A673 (cell line): ENCODE measurements around the gene ZNRF4. TPM values are rescaled to one million over a fixed set of nuclear protein-coding genes. Genes with fewer than 3 reads are reported as not detected.

Source experiments
- BruUV-seq: library from RNA; stranded (reverse); fragments of 400-500 nt; replicated peaks from 2 replicates; lab custom pipeline; 2021; lab: Mats Ljungman, UMichigan
- CTCF ChIA-PET: fragments of 300-600 bp; sonication (Branson Sonifier 250); formaldehyde crosslinking; loops from one replicate; lab custom pipeline; 2022; ENCODE audit warnings: antibody characterized with exemption; lab: Charles Lee
- POLR2A ChIA-PET: fragments of 300-600 bp; sonication (Branson Sonifier 250); formaldehyde crosslinking; loops from one replicate; lab custom pipeline; 2022; ENCODE audit warnings: antibody characterized with exemption; ENCODE audit not compliant: low non-redundant PET; lab: Charles Lee
- DNase-seq: peaks from one replicate; pipeline ENCODE4 v3.0.0-alpha.2; 2015; ENCODE audit warnings: low spot score
- H3K27ac ChIP-seq: fragments of 200-600 bp; sonication (generic); 2 replicates; pipeline ENCODE4 v1.5.1; 2016; ENCODE audit warnings: mixed run types, low read depth, mild to moderate bottlenecking, mixed read lengths, antibody characterized with exemption, low read length; ENCODE audit not compliant: poor library complexity, severe bottlenecking
- H3K27me3 ChIP-seq: fragments of 200-600 bp; sonication (generic); replicated peaks from 2 replicates; pipeline ENCODE4 v1.6.1; 2017; ENCODE audit warnings: mixed run types, low read depth, mild to moderate bottlenecking, mixed read lengths, antibody characterized with exemption, low read length; ENCODE audit not compliant: insufficient read depth, poor library complexity
- H3K36me3 ChIP-seq: fragments of 200-600 bp; sonication (generic); 2 replicates; pipeline ENCODE4 v1.6.1; 2016; ENCODE audit warnings: mixed run types, mild to moderate bottlenecking, mixed read lengths, antibody characterized with exemption, low read length; ENCODE audit not compliant: insufficient read depth, poor library complexity, severe bottlenecking
- H3K4me1 ChIP-seq: fragments of 200-600 bp; sonication (generic); 2 replicates; pipeline ENCODE4 v1.6.1; 2017; ENCODE audit warnings: mixed run types, mild to moderate bottlenecking, mixed read lengths, antibody characterized with exemption, low read length; ENCODE audit not compliant: insufficient read depth, poor library complexity, severe bottlenecking
- H3K4me3 ChIP-seq: fragments of 200-600 bp; sonication (generic); 2 replicates; pipeline ENCODE4 v1.5.1; 2016; ENCODE audit warnings: low read depth, mixed run types, mild to moderate bottlenecking, mixed read lengths, low read length; ENCODE audit not compliant: poor library complexity, severe bottlenecking
- H3K9me3 ChIP-seq: fragments of 200-600 bp; sonication (generic); 2 replicates; pipeline ENCODE4 v1.6.1; 2016; ENCODE audit warnings: mixed run types, low read depth, mild to moderate bottlenecking, mixed read lengths, antibody characterized with exemption, low read length; ENCODE audit not compliant: poor library complexity, severe bottlenecking
- CTCF ChIP-seq: fragments of 300-800, 200-600 bp; sonication (generic); conservative IDR thresholded peaks from 2 replicates; pipeline ENCODE4 v1.5.1; 2017; ENCODE audit warnings: low read depth, mild to moderate bottlenecking, antibody characterized with exemption, low read length, moderate library complexity, mixed read lengths
- EZH2 ChIP-seq: fragments of 200-600 bp; sonication (generic); IDR thresholded peaks from 2 replicates; pipeline ENCODE4 v1.6.1; 2017; ENCODE audit warnings: borderline replicate concordance, low read depth, mild to moderate bottlenecking, mixed read lengths, antibody characterized with exemption, low read length; ENCODE audit not compliant: poor library complexity, severe bottlenecking
- intact Hi-C: fragments of 100-400 bp; cut with micrococcal nuclease; formaldehyde crosslinking; loops from one replicate; pipeline ENCODE4 v1.10.0; 2022; ENCODE audit not compliant: unreplicated experiment
- total RNA-seq: library from RNA; stranded (reverse); gene quantifications from 2 replicates; pipeline ENCODE4 v1.2.3, GENCODE V29; 2021

ZNRF4 gene
- total RNA-seq, 1 experiment from 2014 or later: not detected

DNA sequence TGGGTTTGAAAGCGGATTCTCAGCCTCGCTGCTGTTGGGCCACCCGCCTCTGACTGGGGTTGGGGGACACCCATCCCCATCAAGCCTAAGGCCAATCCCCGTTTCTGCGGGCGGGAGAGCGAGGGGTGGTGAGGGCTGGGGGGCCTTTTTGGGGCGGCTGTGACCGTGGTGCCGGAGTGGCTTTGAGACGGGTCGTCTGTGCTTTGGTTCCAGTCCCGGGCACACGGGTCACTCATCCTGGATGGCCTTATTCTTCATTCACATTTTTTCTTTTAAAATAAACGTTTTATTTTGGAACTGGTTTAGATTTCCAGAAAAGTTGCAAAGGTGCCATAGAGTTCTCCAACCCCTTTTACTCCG, 1.6 kb downstream of the ZNRF4 start:
- no peaks in the 10 kb centered on the region for H3K36me3 ChIP-seq
- DNase-seq: no peak
- no peaks in the 10 kb centered on the region for H3K9me3 ChIP-seq
- CTCF ChIA-PET: interaction anchor here (0.7 kb wide), 1 partner anchor 12 kb away, joined by 4 read pairs; no protein-coding TSS in a partner anchor
- POLR2A ChIA-PET: no interaction called here
- intact Hi-C loops: no loop called here
- no peak overlapping the region for H3K27ac ChIP-seq
- BruUV-seq: no TSS peak
- H3K27me3 ChIP-seq: no peaks in the 10 kb centered on the region
- H3K4me1 ChIP-seq: no peaks in the 10 kb centered on the region
- no peak for TF ChIP-seq CTCF
- TF ChIP-seq EZH2: no peak
- no peak overlapping the region for H3K4me3 ChIP-seq

GRCh38 chr19:5457709-5458108, 2.5 kb downstream of the ZNRF4 start:
- Histone ChIP-seq H3K36me3 (no peaks in the 10 kb centered on the region), H3K4me1 (no peaks in the 10 kb centered on the region), H3K27ac (no peak overlapping the region), H3K27me3 (no peaks in the 10 kb centered on the region), H3K4me3 (no peak overlapping the region), H3K9me3 (no peaks in the 10 kb centered on the region)
- no peak for DNase-seq
- intact Hi-C loops: no loop called here
- TF ChIP-seq CTCF (no peak), EZH2 (no peak)
- ChIA-PET POLR2A (interaction anchor here (0.5 kb wide), 1 partner anchor 10 kb away, joined by 3 read pairs; no protein-coding TSS in a partner anchor), CTCF (interaction anchor here (0.6 to 0.7 kb wide), 3 partner anchors 13 to 406 kb away, joined by 3 to 4 read pairs (median 4); no protein-coding TSS in a partner anchor)
- BruUV-seq: no TSS peak

DNA sequence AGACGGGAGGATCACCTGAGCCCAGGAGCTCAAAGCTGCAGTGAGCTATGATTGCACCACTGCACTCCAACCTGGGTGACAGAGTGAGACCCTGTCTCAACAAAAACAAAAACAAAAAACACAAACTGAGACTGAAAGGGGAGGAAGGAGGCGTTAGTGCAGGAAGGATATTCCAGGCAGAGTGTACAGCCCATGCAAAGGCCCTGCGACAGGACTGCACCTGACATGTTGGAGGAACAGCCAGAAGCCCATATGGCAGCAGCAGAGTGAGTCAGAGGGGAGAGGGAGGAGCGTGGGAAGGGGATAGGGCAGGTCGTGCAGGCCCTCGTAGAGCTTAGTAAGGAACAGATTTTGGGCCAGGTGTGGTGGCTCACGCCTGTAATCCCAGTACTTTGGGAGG, 3.2 kb downstream of the ZNRF4 start:
- CTCF ChIA-PET: no interaction called here
- POLR2A ChIA-PET: no interaction called here
- BruUV-seq: no TSS peak
- Histone ChIP-seq H3K36me3 (no peaks in the 10 kb centered on the region), H3K9me3 (no peaks in the 10 kb centered on the region), H3K4me3 (no peak overlapping the region), H3K27ac (no peak overlapping the region), H3K27me3 (no peaks in the 10 kb centered on the region), H3K4me1 (no peaks in the 10 kb centered on the region)
- TF ChIP-seq CTCF (no peak), EZH2 (no peak)
- intact Hi-C loops: no loop called here
- DNase-seq: no peak
